Lower leg skin (tissue), 4 donors: ENCODE results near the gene CCSER1. TPM values are rescaled to one million over a fixed set of nuclear protein-coding genes. Genes with fewer than 3 reads are reported as not detected.
"Not testable (repeated sequence)": the region's sequence is repeated elsewhere in the genome, so short reads cannot be mapped to it uniquely, and the experiment has no call there.

Source experiments
- DNase-seq, 2 donors: peaks; one replicate each; pipeline ENCODE4 v3.0.0-alpha.2; 2019; ENCODE audit warnings: low spot score in 2 of 2
- H3K4me3 ChIP-seq: fragments of 200-600 bp; sonication (generic); 2 replicates; pipeline ENCODE4 v1.5.1; 2017; ENCODE audit warnings: mild to moderate bottlenecking, low read depth; ENCODE audit not compliant: poor library complexity, severe bottlenecking
- CTCF ChIP-seq, 3 donors: fragments of 450-650 bp; IDR thresholded peaks; one replicate each; pipeline ENCODE4 v1.5.1; 2016; ENCODE audit warnings: antibody characterized with exemption in 3 of 3, mild to moderate bottlenecking in 3 of 3, moderate library complexity in 2 of 3
- POLR2A ChIP-seq, 2 donors: fragments of 450-650 bp; IDR thresholded peaks; one replicate each; pipeline ENCODE4 v1.6.1; 2016 to 2017; ENCODE audit warnings: antibody characterized with exemption in 2 of 2, mild to moderate bottlenecking in 1 of 2, moderate library complexity in 1 of 2
- WGBS, 2 donors: methylation state at CpG; one replicate each; pipeline ENCODE4 v1.1.5; 2018; 5-methylcytosine and 5-hydroxymethylcytosine counted together
- intact Hi-C: fragments of 100-400 bp; cut with DNase I; formaldehyde crosslinking; loops from one replicate; pipeline ENCODE4 v1.15.0; 2023; ENCODE audit warnings: low total_unique reads
- total RNA-seq, 4 donors: library from RNA; depleted of rRNA; stranded (reverse); fragments of >200 nt; gene quantifications; one replicate each; pipeline ENCODE4 v1.1.0, GENCODE V29; 2016

CCSER1 gene
- total RNA-seq, 4 donors from 2014 or later, result 6.5 to 12.1 (median 9.9) TPM

- 70 to 80% methylated on average over 2 of the region's 2 CpGs for WGBS, 2 donors
- no peak for DNase-seq
- no peak overlapping the region for H3K4me3 ChIP-seq
- intact Hi-C loops, result no loop called here
- no peak for TF ChIP-seq CTCF (IDR thresholded peaks at IDR 0.05)
- TF ChIP-seq POLR2A (IDR thresholded peaks at IDR 0.05), result no peak
Measured at GRCh38 chr4:91302120-91302519, 1174.9 kb downstream of the CCSER1 start.

- intact Hi-C loops, result no loop called here
- WGBS, 2 donors, result 59 to 67% methylated on average over 3 of the region's 3 CpGs
- DNase-seq, result no peak
- TF ChIP-seq CTCF (IDR thresholded peaks at IDR 0.05) (no peak), POLR2A (IDR thresholded peaks at IDR 0.05) (no peak)
- no peak overlapping the region for H3K4me3 ChIP-seq
Measured at GRCh38 chr4:91304292-91304691, 1177.1 kb downstream of the CCSER1 start.

GRCh38 chr4:91317434-91317833, 1190.2 kb downstream of the CCSER1 start:
- DNase-seq, result no peak
- WGBS, 2 donors, result 86 to 94% methylated on average over 4 of the region's 4 CpGs
- no peak overlapping the region for H3K4me3 ChIP-seq
- TF ChIP-seq CTCF (IDR thresholded peaks at IDR 0.05) (no peak), POLR2A (IDR thresholded peaks at IDR 0.05) (no peak)
- intact Hi-C loops, result no loop called here

- 77 to 80% methylated on average over 4 of the region's 4 CpGs for WGBS, 2 donors
- no peak overlapping the region for H3K4me3 ChIP-seq
- TF ChIP-seq POLR2A (IDR thresholded peaks at IDR 0.05) (no peak), CTCF (IDR thresholded peaks at IDR 0.05) (no peak)
- intact Hi-C loops, result no loop called here
- DNase-seq, result no peak
Measured at GRCh38 chr4:91319556-91320268, 1192.5 kb downstream of the CCSER1 start.

GRCh38 chr4:91322961-91323360, 1195.8 kb downstream of the CCSER1 start:
- TF ChIP-seq POLR2A (IDR thresholded peaks at IDR 0.05) (no peak), CTCF (IDR thresholded peaks at IDR 0.05) (no peak)
- H3K4me3 ChIP-seq, result no peak overlapping the region
- 85 to 92% methylated on average over 1 of the region's 1 CpG for WGBS, 2 donors

GRCh38 chr4:91325495-91325894, 1198.3 kb downstream of the CCSER1 start:
- DNase-seq, result no peak
- WGBS, 2 donors, result 0 to 4% methylated on average over 1 of the region's 1 CpG
- no peak for TF ChIP-seq POLR2A (IDR thresholded peaks at IDR 0.05)
- no peak for TF ChIP-seq CTCF (IDR thresholded peaks at IDR 0.05)
- no peak overlapping the region for H3K4me3 ChIP-seq
- intact Hi-C loops, result no loop called here

More at GRCh38 chr4:91322961-91323360, 1195.8 kb downstream of the CCSER1 start:
- no peak for DNase-seq
- intact Hi-C loops, result no loop called here

- DNase-seq, H3K4me3 ChIP-seq, intact Hi-C loops: not testable (repeated sequence)
- WGBS, 2 donors, result 86 to 88% methylated on average over 2 of the region's 2 CpGs
Measured at GRCh38 chr4:91326167-91326566, 1199.0 kb downstream of the CCSER1 start.
